Esophagus squamous epithelium (tissue), 4 donors: ENCODE results near the gene TOX2.

Source experiments
- CTCF ChIP-seq, 6 experiments: fragments of 450-650 bp in 4 of 6; fragments of 200-600 bp in 2 of 6; sonication (generic) in 2 of 6; IDR thresholded peaks; one replicate each; pipeline ENCODE4 v1.5.1; 2016 to 2019; ENCODE audit warnings: antibody characterized with exemption in 6 of 6, mild to moderate bottlenecking in 4 of 6, moderate library complexity in 4 of 6
- POLR2A ChIP-seq, 4 donors: fragments of 450-650 bp; IDR thresholded peaks; one replicate each; pipeline ENCODE4 v1.6.1; 2017; ENCODE audit warnings: antibody characterized with exemption in 4 of 4, mild to moderate bottlenecking in 4 of 4, moderate library complexity in 3 of 4

GRCh38 chr20:43962530-43962929, 47.9 kb downstream of the TOX2 start:
- no peak for TF ChIP-seq CTCF (IDR thresholded peaks at IDR 0.05)
- no peak for TF ChIP-seq POLR2A (IDR thresholded peaks at IDR 0.05)
